Lower leg skin (tissue), 3 donors: Measurements from ENCODE around the gene SERAC1.

ENCODE experiments used
- CTCF ChIP-seq, 3 donors: fragments of 450-650 bp; IDR thresholded peaks; one replicate each; pipeline ENCODE4 v1.5.1; 2016; ENCODE audit warnings: antibody characterized with exemption in 3 of 3, mild to moderate bottlenecking in 3 of 3, moderate library complexity in 2 of 3
- POLR2A ChIP-seq, 2 donors: fragments of 450-650 bp; IDR thresholded peaks; one replicate each; pipeline ENCODE4 v1.6.1; 2016 to 2017; ENCODE audit warnings: antibody characterized with exemption in 2 of 2, mild to moderate bottlenecking in 1 of 2, moderate library complexity in 1 of 2

GRCh38 chr6:158161566-158162254, 6.4 kb downstream of the SERAC1 start:
- no peak for TF ChIP-seq CTCF (IDR thresholded peaks at IDR 0.05)
- TF ChIP-seq POLR2A (IDR thresholded peaks at IDR 0.05) = no peak
